ENCODE measurements around the gene UFD1. TPM values are rescaled to one million over a fixed set of nuclear protein-coding genes. Genes with fewer than 3 reads are reported as not detected.
A peak's percentile ranks its signal among the peaks of the same experiment; 100 is the strongest.

Gene UFD1
- total RNA-seq, 1 donor from 2014 or later: 37.7 TPM

DNA sequence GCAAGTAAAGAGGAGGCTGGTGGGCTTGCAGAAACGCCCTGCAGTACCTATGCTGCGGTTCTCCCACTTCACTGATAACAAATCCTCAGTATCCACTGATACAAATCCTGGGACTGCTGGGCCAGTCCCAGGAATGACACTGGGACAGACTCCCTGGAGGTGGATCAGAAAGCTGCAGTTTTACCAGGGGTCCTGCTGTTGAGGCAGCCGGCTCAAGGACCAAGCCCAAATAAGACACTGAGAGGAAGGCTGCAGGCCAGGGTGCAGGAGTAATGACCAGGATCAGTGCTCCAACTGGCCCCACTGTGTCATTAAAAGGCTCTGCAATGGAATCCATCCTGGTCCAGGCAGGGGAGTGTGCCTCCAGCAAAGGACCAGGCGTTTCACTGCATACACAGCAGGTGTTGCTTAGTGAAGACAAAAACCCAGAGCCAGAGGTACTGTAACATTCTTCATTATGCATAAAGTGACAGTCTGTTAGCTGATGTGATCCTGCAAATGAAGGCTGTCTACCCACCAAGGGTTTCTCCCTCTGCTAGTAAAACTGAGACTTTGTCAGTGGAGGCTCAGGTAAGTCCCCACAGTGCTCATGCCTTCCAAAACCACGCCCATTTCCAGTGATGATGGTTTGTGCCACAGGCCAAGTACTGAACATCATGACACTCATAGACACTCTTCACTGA is 30.1 kb downstream of the UFD1 start:
- Mint-ChIP-seq H3K36me3 (peaks cover 31% of the 10 kb centered on the region), H3K27ac (no peak overlapping the region), H3K9me3 (no peaks in the 10 kb centered on the region), H3K4me1 (peaks cover 34% of the 10 kb centered on the region), H3K27me3 (ENCODE audit: insufficient read depth, low read depth) (peaks cover 4% of the 10 kb centered on the region), H3K4me3 (peak overlapping the region; percentile 92)
- H2AFZ ChIP-seq (replicated peaks): no peak overlapping the region
- H4K20me1 ChIP-seq (ENCODE audit: low read depth): peaks cover 31% of the 10 kb centered on the region
- TF ChIP-seq EZH2phosphoT487 (IDR thresholded peaks at IDR 0.05) (no peak), EZH2 (IDR thresholded peaks at IDR 0.05) (no peak), CTCF (IDR thresholded peaks at IDR 0.05) (no peak)
- no peaks in the 10 kb centered on the region for H3K27me3 ChIP-seq
- peaks cover 14% of the 10 kb centered on the region for H3K4me1 ChIP-seq
- peak overlapping the region; percentile 82 for H3K4me2 ChIP-seq
- peaks cover 37% of the 10 kb centered on the region for H3F3A ChIP-seq (ENCODE audit: low read depth)
- no peak overlapping the region for H3K27ac ChIP-seq
- no peak overlapping the region for H3K9ac ChIP-seq
- H3K36me3 ChIP-seq: no peaks in the 10 kb centered on the region
- peak; percentile 13 for DNase-seq (ENCODE audit: low spot score)
- H3K9me3 ChIP-seq (ENCODE audit: low read depth): no peaks in the 10 kb centered on the region
- H3K4me3 ChIP-seq: peak overlapping the region; percentile 81
- H3K79me2 ChIP-seq (ENCODE audit: low read depth): peaks cover 44% of the 10 kb centered on the region

GRCh38 chr22:19448076-19448607 is 30.9 kb downstream of the UFD1 start:
- peak overlapping the region; percentile 45 for H3K9ac ChIP-seq
- H4K20me1 ChIP-seq (ENCODE audit: low read depth): peaks cover 36% of the 10 kb centered on the region
- no peaks in the 10 kb centered on the region for H3K36me3 ChIP-seq
- Mint-ChIP-seq H3K36me3 (peaks cover 33% of the 10 kb centered on the region), H3K4me1 (peaks cover 34% of the 10 kb centered on the region), H3K4me3 (peak overlapping the region; percentile 92), H3K27me3 (ENCODE audit: insufficient read depth, low read depth) (peaks cover 4% of the 10 kb centered on the region), H3K27ac (peak overlapping the region; percentile 64), H3K9me3 (no peaks in the 10 kb centered on the region)
- TF ChIP-seq EZH2 (IDR thresholded peaks at IDR 0.05) (no peak), CTCF (IDR thresholded peaks at IDR 0.05) (no peak), EZH2phosphoT487 (IDR thresholded peaks at IDR 0.05) (no peak)
- no peaks in the 10 kb centered on the region for H3K9me3 ChIP-seq (ENCODE audit: low read depth)
- DNase-seq (ENCODE audit: low spot score): peak; percentile 60
- peak overlapping the region; percentile 43 for H3K27ac ChIP-seq
- peaks cover 52% of the 10 kb centered on the region for H3K79me2 ChIP-seq (ENCODE audit: low read depth)
- H2AFZ ChIP-seq (replicated peaks): peak overlapping the region; percentile 95
- peak overlapping the region; percentile 82 for H3K4me2 ChIP-seq
- no peaks in the 10 kb centered on the region for H3K27me3 ChIP-seq
- H3K4me3 ChIP-seq: peak overlapping the region; percentile 81
- H3F3A ChIP-seq (ENCODE audit: low read depth): peaks cover 37% of the 10 kb centered on the region
- peaks cover 14% of the 10 kb centered on the region for H3K4me1 ChIP-seq

DNA sequence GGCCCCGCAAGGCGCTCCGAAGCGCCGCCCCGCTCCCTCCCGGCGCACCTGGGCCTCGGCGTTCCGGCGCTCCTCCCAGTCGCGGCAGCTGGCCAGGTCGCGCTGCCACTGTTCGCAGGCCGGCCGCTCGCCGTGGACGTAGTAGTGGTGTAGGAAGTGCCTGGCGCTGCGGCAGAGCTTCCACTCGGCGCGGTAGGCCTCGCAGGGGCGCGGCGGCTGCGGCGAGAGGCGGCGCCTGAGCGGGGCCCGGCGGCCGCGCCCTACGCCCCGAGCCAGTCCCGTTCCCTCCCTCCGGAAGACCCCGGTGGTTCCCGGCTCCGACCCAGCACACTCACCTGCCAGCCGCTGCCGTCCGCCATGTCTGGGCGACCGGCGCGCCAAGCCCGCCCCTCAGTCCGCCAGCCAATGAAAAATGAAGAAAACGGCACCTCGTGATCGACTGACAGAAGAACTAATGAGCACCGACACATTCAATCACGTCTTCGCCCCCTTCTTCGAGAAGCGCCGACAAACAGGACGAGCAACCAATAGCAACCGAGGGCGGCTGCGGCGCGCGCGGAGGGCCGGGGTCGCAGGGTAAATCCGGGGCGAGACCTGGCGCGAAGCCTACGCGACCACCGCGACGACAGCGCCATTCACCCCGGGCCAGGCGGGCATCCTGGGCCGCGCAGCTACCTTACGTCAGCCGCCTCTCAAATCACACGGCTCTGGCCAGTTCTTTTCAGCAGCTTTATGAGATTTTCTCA is 31.5 kb downstream of the UFD1 start, which contains the start of gene C22orf39:
Gene C22orf39, minus strand, starts transcription at position 382 of the 746 bp plus-strand sequence. Its CDS starts 23 bp downstream, at position 359.
- H3K4me1 ChIP-seq: peaks cover 14% of the 10 kb centered on the region
- H3K27ac Mint-ChIP-seq: peak within 1 kb of the TSS; percentile 64
- peaks cover 58% of the 10 kb centered on the region for H3K79me2 ChIP-seq (ENCODE audit: low read depth)
- peak; percentile 97 for DNase-seq (ENCODE audit: low spot score)
- H3K4me3 Mint-ChIP-seq: peak within 1 kb of the TSS; percentile 92
- H3K36me3 Mint-ChIP-seq: peaks cover 30% of the 10 kb centered on the region
- H3K36me3 ChIP-seq: no peaks in the 10 kb centered on the region
- peak within 1 kb of the TSS; percentile 72 for H3K9ac ChIP-seq
- H3K9me3 ChIP-seq (ENCODE audit: low read depth): no peaks in the 10 kb centered on the region
- peak within 1 kb of the TSS; percentile 83 for H3K27ac ChIP-seq
- peak within 1 kb of the TSS; percentile 95 for H3K4me2 ChIP-seq
- no peak for TF ChIP-seq EZH2phosphoT487 (IDR thresholded peaks at IDR 0.05)
- TF ChIP-seq CTCF (IDR thresholded peaks at IDR 0.05): no peak
- TF ChIP-seq EZH2 (IDR thresholded peaks at IDR 0.05): peak; percentile 48
- peaks cover 4% of the 10 kb centered on the region for H3K27me3 Mint-ChIP-seq (ENCODE audit: insufficient read depth, low read depth)
- H3K27me3 ChIP-seq: no peaks in the 10 kb centered on the region
- peak within 1 kb of the TSS; percentile 81 for H3K4me3 ChIP-seq
- peak within 1 kb of the TSS; percentile 95 for H2AFZ ChIP-seq (replicated peaks)
- peaks cover 37% of the 10 kb centered on the region for H3F3A ChIP-seq (ENCODE audit: low read depth)
- peaks cover 43% of the 10 kb centered on the region for H4K20me1 ChIP-seq (ENCODE audit: low read depth)
- no peaks in the 10 kb centered on the region for H3K9me3 Mint-ChIP-seq
- H3K4me1 Mint-ChIP-seq: peaks cover 34% of the 10 kb centered on the region
